ENCODE data around the gene ANKRD22.
"Not testable (repeated sequence)": the region's sequence is repeated elsewhere in the genome, so short reads cannot be mapped to it uniquely, and the experiment has no call there.

The ANKRD22 gene

GRCh38 chr10:88851706-88852105, at the start of gene ANKRD22:
ANKRD22 (minus strand) TSS chr10:88851844; CDS start chr10:88851607, 237 bp downstream.
- no peak for DNase-seq

GRCh38 chr10:88899886-88900285, 48.2 kb upstream of the ANKRD22 start:
- no peak for DNase-seq

- no peak for DNase-seq
These were observed 47.1 kb upstream of the ANKRD22 start for GRCh38 chr10:88898727-88899126.

GRCh38 chr10:88896994-88897853, 45.6 kb upstream of the ANKRD22 start:
- peak; percentile 72 for DNase-seq

GRCh38 chr10:88896372-88896993, 44.8 kb upstream of the ANKRD22 start:
- DNase-seq: no peak

GRCh38 chr10:88895250-88895649, 43.6 kb upstream of the ANKRD22 start:
- no peak for DNase-seq

GRCh38 chr10:88893611-88894010, 42.0 kb upstream of the ANKRD22 start:
- no peak for DNase-seq

- DNase-seq: no peak
These were observed 40.8 kb upstream of the ANKRD22 start for GRCh38 chr10:88892222-88892967.

- DNase-seq: no peak
These were observed 39.2 kb upstream of the ANKRD22 start for GRCh38 chr10:88890681-88891381.

- no peak for DNase-seq
These were observed 38.1 kb upstream of the ANKRD22 start for GRCh38 chr10:88889559-88890337.

GRCh38 chr10:88888810-88889445, 37.3 kb upstream of the ANKRD22 start:
- DNase-seq: no peak

- no peak for DNase-seq
These were observed 34.9 kb upstream of the ANKRD22 start for GRCh38 chr10:88886557-88886956.

- DNase-seq: no peak
These were observed 31.8 kb upstream of the ANKRD22 start for GRCh38 chr10:88883448-88883809.

- not testable (repeated sequence) for DNase-seq
These were observed 31.2 kb upstream of the ANKRD22 start for GRCh38 chr10:88882646-88883447.

GRCh38 chr10:88881922-88882645, 30.4 kb upstream of the ANKRD22 start:
- no peak for DNase-seq

- no peak for DNase-seq
These were observed 29.7 kb upstream of the ANKRD22 start for GRCh38 chr10:88881320-88881719.

- peak; percentile 89 for DNase-seq
These were observed 28.8 kb upstream of the ANKRD22 start for GRCh38 chr10:88880282-88881076.

GRCh38 chr10:88879534-88880281, 28.1 kb upstream of the ANKRD22 start, which contains the start of gene STAMBPL1:
STAMBPL1 (plus strand) TSS chr10:88880245; CDS start chr10:88901709, 21,464 bp downstream.
- DNase-seq: peak; percentile 90

Measured in activated effector memory CD4-positive, alpha-beta T cell treated with anti-CD3 and anti-CD28 coated beads, Interleukin-2, amount 50 U/mL, for 16 hours (primary cell).